Left ventricle myocardium inferior (tissue), 1 donor: Measurements from ENCODE around the gene MFSD2B. TPM values are rescaled to one million over a fixed set of nuclear protein-coding genes. Genes with fewer than 3 reads are reported as not detected.

Source experiments
- DNase-seq: peaks from one replicate; pipeline ENCODE4 v3.0.0-alpha.2; 2020
- H3K27ac ChIP-seq: fragments of 200-600 bp; replicated peaks from 2 replicates; pipeline ENCODE4 v1.8.0; 2021
- H3K27me3 ChIP-seq: fragments of 200-600 bp; 2 replicates; pipeline ENCODE4 v1.8.0; 2021; ENCODE audit warnings: low read depth
- H3K36me3 ChIP-seq: fragments of 200-600 bp; 2 replicates; pipeline ENCODE4 v1.8.0; 2021
- H3K4me1 ChIP-seq: fragments of 200-600 bp; 2 replicates; pipeline ENCODE4 v1.8.0; 2021
- H3K4me3 ChIP-seq: fragments of 200-600 bp; 2 replicates; pipeline ENCODE4 v1.8.0; 2021; ENCODE audit warnings: mild to moderate bottlenecking, moderate library complexity
- H3K9me3 ChIP-seq: fragments of 200-600 bp; replicated peaks from 2 replicates; pipeline ENCODE4 v1.8.0; 2021
- intact Hi-C: fragments of 100-400 bp; cut with micrococcal nuclease; formaldehyde crosslinking; loops from one replicate; pipeline ENCODE4 v1.11.0; 2022
- total RNA-seq: library from RNA; stranded (reverse); fragmentation: NEBNext Ultra II Directional; extraction: Animal tissue kit (Norgen Biotek cat#: 25700); gene quantifications from one replicate; pipeline ENCODE4 v1.2.1, GENCODE V29; 2021
- TF ChIP-seq, protein P1 (sequence below): fragments of 200-600 bp; IDR thresholded peaks from 2 replicates; pipeline ENCODE4 v1.8.0; 2021; ENCODE audit warnings: antibody characterized with exemption, mild to moderate bottlenecking, borderline replicate concordance
- donor health status: DM: no; HTN: yes; CAD: no; lungs with severe emphysema.

The MFSD2B gene
- total RNA-seq, 1 donor from 2014 or later: 0.16 TPM

DNA sequence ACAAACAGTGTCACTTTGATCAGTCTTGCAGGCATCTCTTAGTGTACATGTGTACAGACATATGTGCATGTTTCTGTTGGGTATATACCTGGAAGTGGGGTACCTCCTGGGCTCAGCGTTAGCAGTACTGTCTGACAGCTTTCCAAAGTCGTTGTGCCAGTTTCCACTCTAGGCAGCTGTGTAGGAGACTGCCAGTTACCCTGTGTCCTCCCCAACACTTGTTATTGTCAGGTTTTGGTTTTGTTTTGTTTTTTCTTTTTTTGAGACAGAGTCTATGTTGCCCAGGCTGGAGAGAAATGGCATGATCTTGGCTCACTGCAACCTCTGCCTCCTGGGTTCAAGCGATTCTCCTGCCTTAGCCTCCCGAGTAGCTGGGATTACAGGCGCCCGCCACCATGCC is 45.9 kb downstream of the MFSD2B start:
- no peak for DNase-seq
- intact Hi-C loops: no loop called here
- Histone ChIP-seq H3K4me1 (no peaks in the 10 kb centered on the region), H3K4me3 (no peak overlapping the region), H3K9me3 (no peaks in the 10 kb centered on the region), H3K27me3 (no peaks in the 10 kb centered on the region), H3K27ac (no peak overlapping the region), H3K36me3 (no peaks in the 10 kb centered on the region)
- TF ChIP-seq, protein P1, sequence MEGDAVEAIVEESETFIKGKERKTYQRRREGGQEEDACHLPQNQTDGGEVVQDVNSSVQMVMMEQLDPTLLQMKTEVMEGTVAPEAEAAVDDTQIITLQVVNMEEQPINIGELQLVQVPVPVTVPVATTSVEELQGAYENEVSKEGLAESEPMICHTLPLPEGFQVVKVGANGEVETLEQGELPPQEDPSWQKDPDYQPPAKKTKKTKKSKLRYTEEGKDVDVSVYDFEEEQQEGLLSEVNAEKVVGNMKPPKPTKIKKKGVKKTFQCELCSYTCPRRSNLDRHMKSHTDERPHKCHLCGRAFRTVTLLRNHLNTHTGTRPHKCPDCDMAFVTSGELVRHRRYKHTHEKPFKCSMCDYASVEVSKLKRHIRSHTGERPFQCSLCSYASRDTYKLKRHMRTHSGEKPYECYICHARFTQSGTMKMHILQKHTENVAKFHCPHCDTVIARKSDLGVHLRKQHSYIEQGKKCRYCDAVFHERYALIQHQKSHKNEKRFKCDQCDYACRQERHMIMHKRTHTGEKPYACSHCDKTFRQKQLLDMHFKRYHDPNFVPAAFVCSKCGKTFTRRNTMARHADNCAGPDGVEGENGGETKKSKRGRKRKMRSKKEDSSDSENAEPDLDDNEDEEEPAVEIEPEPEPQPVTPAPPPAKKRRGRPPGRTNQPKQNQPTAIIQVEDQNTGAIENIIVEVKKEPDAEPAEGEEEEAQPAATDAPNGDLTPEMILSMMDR: no peak

GRCh38 chr2:24058564-24059271 is 48.8 kb downstream of the MFSD2B start:
- intact Hi-C loops: no loop called here
- Histone ChIP-seq H3K9me3 (no peaks in the 10 kb centered on the region), H3K27me3 (no peaks in the 10 kb centered on the region), H3K4me1 (no peaks in the 10 kb centered on the region), H3K27ac (no peak overlapping the region), H3K36me3 (peaks cover 7% of the 10 kb centered on the region), H3K4me3 (no peak overlapping the region)
- no peak for DNase-seq
- TF ChIP-seq, protein P1: no peak

- DNase-seq: no peak
- Histone ChIP-seq H3K27ac (no peak overlapping the region), H3K36me3 (peaks cover 50% of the 10 kb centered on the region), H3K9me3 (no peaks in the 10 kb centered on the region), H3K4me3 (no peak overlapping the region), H3K27me3 (no peaks in the 10 kb centered on the region), H3K4me1 (no peaks in the 10 kb centered on the region)
- TF ChIP-seq, protein P1: no peak
- intact Hi-C loops: no loop called here
Observed at GRCh38 chr2:24065341-24065740, 55.5 kb downstream of the MFSD2B start.

DNA sequence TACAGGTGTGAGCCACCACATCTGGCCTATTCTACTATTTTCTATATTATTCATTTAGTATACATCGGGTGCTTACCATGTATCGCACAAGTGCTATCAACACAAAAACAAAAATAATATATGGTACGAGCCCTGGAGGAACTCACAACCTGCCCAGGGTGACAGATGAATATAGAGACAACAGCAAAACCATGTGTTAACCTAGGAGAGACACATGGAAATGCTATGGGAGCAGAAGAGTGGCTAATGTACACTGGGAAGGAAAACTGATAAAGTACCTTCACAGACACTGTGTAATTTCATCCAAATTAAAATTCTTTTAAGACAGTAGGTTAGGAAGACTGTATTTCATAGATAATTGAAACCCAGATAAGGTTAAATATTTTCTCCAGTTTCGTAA is 62.4 kb downstream of the MFSD2B start:
- Histone ChIP-seq H3K4me3 (no peak overlapping the region), H3K9me3 (no peaks in the 10 kb centered on the region), H3K4me1 (peaks cover 25% of the 10 kb centered on the region), H3K27ac (no peak overlapping the region), H3K27me3 (no peaks in the 10 kb centered on the region), H3K36me3 (peaks cover 57% of the 10 kb centered on the region)
- no peak for DNase-seq
- intact Hi-C loops: no loop called here
- TF ChIP-seq, protein P1: no peak

DNA sequence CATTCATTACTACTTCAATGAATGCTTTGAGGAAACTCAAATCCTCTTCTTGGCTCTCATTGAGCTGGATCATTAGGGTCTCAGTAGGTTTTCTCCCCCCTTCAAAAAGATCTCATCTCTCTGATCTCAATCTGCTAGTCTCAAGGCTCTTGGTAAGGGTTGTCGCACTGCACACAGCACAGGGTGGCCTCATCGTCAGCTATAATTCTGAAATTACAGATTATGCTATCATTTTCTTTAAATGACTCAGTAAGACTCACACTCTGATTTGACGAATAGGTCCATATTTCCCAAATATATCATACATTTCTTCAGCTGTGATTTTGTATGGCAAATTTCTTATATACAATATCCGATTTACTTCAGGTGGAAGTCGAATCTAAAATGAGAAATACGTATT is 63.9 kb downstream of the MFSD2B start:
- Histone ChIP-seq H3K4me1 (peaks cover 33% of the 10 kb centered on the region), H3K27ac (no peak overlapping the region), H3K27me3 (no peaks in the 10 kb centered on the region), H3K9me3 (no peaks in the 10 kb centered on the region), H3K36me3 (peaks cover 43% of the 10 kb centered on the region), H3K4me3 (no peak overlapping the region)
- no peak for DNase-seq
- TF ChIP-seq, protein P1: no peak
- intact Hi-C loops: no loop called here
